GM19238 (cell line): ENCODE results near the gene ZNF469.

Experiments used
- DNase-seq: peaks from one replicate; pipeline ENCODE4 v3.0.0; 2011; ENCODE audit warnings: low spot score; ENCODE audit not compliant: insufficient read length

The ZNF469 gene

DNA sequence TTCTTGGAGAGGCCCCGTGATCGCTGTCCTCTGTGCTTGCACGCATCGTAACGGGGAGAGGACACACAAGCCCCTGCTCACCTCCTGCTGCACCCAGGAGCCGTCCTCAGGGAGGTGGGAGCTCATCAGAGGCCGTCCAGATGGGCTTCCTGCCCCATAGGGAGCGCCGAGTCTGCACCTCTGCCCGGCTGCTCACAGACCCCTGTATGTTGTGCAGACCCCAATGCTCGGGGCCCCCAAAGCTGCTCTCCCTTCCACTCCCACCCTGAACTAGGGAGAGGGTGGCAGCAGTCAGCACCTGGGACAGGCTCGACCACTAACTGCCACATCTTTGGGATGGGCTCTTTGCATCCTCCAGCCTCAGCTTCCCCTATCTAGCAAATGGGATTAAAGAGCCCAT lies 4.4 kb upstream of the ZNF469 start:
- DNase-seq, result no peak

DNA sequence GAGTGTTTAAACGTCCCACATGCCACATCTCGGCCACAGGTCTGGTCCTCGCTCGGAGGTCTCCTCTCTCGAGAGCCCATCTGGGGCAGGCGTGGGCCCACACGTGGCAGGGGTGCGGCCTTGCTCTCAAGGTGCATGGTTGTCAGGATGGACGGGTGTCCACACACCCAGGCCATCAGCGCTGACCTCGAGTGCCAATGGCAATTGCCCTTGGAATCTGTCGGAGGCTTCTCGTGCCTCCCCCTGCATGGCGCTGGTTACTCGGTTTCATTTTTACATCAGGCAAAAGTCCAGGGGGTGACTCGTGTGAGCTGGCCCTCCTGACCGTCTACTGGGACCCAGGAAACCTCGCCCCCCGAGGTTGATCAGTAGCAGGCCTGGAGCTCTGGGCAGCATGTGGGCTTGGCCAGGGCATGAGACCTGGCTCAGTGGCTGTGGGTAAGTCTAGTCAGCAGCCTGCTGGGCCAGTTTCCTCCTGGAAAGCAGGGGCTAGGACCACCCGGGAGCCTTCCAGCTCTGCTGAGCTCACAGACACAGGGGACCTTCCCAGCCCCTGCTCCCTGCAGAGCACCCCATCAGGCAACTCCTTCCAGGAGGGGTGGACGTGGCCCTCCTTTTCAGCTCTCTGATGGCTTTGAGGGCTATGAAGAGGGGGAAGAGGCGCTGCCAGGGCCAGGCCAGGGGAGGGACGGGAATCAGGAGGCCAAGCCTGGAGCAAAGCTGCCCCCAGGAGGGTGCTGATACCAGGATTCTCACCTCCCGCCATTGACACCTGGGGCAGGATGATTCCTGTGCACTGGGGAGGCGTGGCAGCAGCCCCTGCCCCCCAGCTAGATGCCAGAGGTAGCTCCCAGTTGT lies 3.7 kb upstream of the ZNF469 start:
- no peak for DNase-seq

DNA sequence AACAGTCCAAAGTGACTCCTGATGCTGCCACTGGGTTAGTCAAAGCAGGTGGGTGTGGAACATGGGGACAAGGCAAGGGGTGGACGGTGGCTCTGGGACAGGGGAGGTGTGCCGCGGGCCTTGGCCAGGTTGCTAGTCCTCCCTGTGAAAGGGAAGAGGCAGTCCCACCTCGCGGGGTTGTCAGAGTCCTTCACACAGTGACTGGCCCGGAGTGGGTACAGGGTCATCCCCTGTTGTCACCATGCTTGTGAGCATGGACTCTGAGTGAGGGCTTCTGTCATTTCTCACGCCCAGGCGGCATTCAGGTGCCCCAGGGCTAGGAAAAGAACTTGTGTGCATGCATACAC lies 3.1 kb upstream of the ZNF469 start:
- no peak for DNase-seq

DNA sequence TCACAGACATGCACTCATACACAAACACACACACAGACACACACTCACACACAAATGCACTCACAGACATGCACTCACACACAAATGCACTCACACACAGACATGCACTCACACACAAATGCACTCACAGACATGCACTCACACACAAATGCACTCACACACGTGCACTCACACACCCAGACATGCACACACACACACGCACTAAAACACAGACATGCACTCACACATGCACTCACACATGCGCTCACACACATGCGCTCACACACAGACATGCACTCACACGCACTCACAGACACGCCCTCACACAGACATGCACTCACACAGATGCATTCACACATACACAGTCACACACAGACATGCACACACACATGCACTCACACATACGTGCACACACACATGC lies 2.7 kb upstream of the ZNF469 start:
- no peak for DNase-seq

DNA sequence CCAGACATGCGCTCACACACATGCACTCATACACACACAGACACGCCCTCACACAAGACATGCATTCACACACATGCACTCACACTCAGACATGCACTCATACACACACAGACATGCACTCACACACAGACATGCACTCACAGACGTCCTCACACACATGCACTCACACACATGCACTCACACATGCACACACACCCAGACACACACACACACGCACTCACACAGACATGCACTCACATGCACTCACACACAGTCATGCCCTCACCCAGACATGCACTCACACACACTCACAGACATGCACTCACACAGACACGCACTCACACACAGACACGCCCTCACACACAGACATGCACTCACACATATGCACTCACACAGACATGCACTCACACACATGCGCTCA lies 2.1 kb upstream of the ZNF469 start:
- DNase-seq, result no peak

DNA sequence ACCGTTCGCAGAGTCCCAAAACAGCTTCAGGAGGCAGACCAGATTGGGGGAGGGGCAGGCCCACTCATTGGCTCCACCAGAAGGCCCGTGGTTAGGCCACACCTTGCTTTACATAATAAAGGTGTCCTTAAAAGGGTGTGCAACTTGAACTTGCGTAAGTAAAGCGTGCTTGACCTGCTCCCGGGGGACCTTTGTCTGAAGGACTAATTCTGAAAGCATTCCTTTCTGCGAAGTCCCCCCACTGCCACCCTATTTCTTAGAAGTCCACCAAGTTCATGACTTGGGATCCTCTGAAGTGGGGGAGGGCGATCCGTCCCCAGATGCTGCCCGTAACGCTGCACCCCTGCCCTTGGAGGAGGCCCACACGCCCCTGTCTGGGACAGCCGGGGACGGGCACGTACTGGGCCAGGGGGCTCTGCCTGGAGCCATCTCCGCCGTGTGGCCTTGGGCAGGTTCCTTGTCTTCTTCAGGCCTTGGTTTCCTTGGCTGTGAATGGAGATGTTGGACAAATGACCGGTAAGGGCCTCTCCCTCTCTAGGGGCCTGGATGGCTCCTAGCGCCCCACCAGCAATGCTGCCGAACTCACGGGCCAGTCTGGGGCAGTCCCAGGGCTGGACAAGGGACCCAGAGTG lies 823 bp upstream of the ZNF469 start:
- DNase-seq, result no peak

DNA sequence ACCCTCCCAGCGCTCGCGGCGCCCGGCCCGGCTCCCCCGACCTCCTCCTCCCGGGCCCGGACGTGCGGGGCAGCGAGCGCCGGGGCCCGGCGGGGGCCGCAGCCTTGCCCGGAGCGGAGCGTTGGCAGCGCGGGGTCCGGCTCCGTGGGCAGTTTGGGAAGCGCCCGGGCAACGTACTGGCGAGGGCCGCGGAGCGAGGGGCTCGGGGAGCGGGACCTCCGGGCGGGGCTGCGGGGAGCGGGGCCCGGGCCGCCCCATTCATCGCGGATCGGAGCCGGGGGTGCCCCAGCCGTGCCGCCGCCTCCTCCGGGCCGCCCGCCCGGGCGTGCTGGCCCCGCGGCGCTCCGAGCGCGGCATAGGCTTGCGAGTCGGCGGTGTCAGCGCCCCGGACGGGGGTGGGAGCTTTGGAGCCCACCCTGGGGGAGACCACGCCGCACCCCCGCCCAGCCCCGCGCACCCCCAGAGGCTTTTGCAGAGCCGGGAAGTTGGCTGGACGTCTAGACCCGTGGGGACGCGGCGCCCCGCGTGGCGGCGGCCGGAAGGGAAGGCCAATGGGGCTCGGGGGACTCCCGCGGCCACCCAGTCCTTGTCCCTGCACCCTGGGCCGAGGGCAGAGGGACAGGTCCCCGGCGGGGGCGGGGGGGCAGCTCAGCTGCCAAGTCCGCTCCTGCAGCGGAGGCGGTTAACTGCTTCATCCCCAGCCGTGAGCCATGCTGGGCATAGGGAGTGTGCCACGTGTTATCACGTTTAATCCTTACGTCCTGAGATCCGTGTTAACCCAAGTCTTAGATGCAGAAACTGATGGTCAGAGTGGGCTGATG lies 852 bp downstream of the ZNF469 start:
- DNase-seq, result no peak

DNA sequence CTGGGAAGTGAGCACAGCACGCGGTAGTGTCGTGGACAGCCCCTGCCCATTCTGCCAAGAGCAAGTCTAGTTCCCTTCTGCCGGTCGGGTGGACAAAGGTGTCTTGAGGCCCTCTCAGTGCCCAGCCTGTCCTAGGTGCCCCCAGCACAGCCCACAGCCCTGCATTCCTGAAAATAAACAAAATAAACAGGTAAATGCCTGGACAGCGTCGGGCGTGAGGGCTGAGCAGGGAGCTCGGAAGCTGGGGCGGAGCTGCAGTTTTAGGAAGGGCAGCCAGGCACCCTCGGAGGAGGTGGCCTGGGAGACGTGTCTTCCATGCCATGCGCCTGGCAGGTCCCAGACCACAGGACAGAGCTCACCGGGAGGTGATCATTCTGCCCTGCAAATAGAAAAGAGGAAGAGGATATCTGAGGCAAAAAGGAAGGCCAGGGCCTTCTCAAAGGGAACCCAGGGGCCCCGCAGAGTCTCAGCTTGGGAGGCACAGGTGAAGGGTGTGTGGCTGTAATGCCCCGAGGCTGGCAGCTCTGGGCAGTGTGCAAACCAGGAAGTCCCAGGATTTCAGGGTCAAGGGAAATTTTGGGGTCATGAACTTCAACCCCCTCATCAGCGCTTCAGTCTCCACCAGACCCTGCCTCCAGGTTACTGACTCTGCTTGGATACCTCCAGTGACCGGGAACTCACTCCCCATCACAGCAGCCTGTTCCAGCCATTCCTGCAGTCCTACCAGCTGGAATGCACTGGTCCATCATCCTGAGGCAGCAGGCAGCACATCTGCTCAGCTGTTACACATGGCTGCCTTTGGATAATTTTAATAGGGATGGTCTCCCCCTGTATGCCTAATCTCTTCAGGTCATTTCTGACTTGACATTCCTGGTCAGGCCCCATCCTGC lies 1.7 kb downstream of the ZNF469 start:
- no peak for DNase-seq

DNA sequence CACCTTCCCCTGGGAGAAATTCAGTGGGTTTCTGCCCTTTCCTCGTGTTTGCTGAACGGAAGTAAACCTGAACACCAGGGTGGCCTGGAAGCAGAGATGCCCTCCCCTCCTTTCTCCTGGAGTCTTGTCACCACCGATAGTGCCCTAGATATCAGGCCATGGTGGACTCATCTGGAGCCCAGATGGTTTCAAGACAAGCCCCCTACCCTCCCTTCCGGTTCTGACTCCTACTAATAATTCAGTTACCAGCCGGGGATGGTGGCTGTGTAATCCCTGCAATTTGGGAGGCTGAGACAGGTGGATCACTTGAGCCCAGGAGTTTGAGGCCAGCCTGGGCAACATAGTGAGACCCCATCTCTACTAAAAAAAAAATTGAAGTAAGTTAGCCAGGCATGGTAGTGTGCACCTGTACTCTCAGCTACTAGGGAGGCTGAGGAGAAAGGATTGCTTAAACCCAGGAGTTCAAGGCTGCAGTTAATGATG lies 2.4 kb downstream of the ZNF469 start:
- DNase-seq, result no peak

DNA sequence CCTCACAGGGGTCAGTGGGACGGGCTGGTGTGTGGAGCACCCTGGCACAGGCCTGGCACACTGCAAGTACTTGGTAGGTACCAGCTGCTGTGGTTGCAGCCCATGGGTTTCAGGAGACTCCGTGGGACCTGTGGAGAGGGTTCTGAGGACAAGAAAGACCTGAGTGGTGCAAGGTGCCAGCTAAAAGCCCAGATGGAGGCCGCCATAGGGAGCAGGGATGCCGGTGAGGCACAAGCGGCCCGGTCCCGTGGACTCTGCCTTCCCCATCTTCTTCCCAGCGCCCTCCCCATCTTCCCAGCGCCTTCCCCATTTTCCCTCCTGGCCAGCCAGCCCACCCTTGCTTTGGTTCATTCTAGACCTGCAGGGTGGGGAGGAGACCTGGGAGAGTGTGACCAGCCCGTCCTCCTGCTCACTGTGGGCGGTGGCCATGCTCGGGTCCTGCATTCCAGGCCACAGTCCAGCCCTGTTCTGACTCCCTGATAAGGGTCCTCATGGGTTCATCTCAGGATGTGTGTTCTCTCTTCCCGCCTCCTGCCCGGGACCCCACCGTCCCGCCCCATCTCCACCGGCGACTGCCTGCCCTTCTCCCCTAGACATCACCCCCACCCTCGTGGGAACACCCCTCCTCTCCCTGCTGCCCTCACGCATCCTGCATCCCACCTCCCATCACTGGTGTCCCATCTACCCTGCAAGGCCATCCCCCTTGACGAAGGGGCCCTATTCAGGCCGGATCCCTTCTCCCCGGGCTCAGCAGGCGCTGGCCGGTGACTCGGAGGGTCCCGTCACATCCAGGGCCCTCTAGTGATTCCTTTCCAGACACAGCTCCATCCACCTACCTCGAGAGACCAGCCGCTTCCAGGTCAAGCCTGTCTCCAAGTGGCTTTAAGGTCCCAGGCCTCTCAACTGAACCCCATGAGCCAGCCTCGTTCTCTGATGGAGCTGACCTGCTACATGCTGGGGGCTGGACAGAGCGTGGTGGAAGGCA lies 3.4 kb downstream of the ZNF469 start:
- no peak for DNase-seq

DNA sequence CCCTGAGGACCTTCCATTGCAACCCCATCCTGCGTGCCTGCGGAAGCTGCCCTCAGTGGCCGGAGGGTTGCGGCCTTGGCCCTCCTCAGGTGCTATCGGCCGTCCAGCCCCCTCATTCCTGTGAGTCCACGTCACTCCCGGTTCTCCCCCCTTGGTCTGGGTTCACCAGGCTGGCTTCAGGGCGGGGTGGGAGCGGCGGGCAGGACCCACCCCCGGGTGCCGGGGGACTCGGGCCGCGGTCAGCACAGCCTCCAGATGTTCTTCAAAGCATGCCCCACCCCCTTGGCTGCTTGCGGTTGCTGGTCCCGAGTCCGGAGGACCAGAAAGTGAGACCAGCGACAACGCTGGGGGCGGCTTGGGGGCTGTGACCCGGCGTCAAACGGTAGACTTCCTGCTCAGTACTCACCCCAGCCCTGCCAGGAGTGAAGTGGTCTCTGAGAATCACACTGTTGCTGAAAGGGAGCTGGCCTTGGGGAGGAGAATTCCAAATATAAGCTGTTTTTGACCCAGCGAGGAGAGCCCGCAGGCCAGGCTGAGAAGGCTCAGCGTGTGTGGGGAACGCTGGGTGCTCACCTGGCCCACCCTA lies 4.5 kb downstream of the ZNF469 start:
- DNase-seq, result no peak

DNA sequence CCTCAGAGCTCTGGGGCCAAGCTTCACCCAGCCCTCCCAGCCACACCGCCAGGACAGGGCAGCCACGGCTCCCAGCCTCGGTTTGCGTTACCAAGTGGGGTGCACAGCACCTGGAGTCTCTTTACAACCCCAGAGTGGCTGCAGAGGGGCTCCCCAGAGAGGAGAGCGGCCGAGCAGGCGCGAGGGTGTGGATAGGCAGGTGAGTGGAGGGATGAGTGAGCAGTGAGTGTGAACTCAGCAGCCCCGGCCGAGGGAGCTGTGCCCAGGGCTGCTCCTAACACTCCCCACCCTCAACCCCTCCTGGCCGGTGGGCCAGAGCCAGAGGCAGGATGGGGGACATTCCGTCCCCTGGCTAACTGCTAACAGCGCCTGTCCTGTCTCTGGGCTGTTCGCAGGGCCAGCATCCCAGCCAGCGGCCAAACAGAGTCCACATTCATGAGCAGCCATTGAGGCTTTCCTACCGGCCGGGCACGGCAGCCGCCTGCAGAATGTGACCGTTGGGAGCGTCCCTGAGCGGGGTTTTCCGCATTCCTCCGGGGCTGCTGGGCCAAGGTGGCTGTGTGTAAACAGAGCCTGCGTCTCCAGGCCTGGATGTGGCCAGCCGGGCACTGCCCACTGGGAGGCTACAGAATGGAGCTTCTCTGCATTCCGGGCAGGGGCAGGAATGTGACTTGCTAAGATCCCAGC lies 5.3 kb downstream of the ZNF469 start:
- DNase-seq, result no peak

DNA sequence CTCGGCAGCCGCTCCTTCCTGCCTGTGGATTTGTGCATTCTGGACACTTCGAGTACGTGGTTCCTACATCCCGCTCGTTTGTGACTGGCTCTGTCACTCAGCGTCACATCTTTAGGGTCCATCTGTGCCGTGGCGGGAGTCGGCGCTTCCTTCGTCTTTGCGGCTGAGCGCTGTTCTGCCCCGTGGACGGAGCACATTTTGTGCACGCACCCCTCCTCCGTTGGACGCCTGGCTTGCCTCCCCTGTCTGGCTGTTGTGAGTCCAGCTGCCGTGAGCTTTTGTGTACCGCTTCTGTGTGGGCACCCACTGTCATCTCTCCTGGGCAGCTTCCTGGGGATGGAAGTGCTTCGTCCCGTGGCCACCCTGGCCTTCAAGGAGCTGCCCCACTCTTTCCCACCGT lies 6.4 kb downstream of the ZNF469 start:
- no peak for DNase-seq

DNA sequence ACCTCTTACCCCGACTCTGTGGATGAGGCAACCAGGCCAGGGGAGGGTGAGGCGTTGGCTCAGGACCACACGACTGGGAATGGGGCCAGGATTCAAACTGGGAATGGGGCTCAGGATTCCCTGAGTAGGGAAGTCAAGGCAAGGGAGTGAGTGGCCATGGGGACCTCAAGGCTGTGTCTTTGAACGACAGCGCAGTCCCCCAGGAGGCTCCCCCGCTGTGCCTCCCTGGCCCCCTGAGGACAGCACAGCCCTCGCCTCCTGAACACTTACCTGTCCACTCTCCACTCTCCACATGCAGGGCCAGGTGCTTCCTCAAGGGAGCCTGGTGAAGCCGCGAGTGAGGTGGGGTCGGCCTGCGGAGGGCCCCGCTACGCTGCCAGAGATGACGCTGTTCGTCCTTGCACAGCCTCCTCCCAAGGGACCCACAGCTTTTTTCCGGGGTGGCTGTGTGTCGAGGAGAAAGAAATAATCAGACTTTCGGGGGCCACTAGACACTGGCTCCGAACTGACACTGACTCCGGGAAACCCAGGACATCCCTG lies 6.9 kb downstream of the ZNF469 start:
- no peak for DNase-seq

DNA sequence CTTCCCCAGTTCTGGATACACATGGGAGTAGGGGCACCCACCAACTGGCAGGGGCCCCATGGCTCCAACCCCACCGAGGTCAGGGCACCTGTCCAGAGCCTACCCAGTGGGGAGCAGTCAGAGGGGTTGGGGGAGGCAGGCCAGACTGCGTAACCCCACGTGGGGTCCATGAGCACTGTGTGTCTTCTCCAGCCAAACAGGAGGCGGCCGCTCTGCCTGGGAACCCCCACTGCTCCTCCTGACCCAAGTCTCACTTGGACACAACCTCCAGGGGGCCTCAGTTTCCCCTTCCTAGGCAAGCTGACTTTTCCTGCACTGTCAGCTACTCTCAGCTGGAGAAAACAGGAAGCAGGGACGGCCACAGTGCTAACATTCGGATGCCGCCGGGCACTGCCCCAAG lies 7.5 kb downstream of the ZNF469 start:
- no peak for DNase-seq

DNA sequence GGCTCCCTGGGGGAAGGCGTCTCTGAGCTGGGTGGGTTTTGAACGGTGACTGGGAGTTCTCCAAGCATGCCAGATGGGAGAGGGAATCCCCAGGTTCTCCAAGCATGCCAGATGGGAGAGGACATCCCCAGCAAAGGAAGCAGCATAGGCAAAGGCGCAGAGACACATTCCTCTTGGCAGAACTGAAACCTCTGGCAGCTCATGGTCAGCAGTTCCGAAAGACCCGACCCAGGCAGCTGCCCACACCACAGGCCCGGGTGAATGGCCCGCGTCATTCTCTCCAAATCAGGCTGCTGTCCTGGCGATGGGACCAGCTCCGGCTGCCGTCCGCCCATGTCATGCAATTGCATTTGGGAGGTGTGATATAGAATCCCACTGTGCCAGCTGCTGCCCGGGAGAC lies 8.0 kb downstream of the ZNF469 start:
- DNase-seq, result no peak

DNA sequence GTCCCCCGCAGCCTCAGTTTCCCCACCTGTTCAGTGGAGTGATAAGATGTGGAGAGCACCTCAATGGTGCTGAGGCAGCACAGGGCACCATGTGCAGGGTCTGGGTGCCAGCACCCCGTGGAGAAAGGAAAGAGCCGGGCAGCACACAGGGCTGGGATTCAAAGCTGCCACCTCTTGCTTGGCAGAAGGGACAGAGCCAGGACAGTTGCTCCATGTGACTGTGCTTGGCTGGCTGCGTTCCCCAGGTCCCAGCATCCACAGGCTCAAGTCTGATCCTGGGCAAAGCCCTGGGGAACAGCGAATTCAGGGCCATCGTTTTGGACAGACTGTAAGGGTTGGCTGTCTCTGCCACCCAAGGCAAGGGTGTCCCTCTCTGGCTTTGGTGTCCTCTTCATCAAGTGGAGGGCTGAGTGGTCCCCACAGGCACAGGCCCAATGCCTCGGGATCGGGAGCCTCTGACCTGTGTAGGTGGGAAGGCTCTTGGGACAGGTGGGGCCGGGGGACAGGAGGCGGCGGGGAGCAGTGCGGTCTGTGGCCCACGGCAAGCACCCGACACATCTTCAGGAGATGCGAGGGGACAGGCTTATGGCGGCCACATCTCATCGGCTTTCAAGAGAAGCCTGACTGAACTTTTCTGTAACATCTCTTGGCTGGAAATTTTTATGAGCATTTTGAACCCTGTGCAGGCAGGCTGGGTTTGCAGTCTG lies 8.5 kb downstream of the ZNF469 start:
- DNase-seq, result no peak

DNA sequence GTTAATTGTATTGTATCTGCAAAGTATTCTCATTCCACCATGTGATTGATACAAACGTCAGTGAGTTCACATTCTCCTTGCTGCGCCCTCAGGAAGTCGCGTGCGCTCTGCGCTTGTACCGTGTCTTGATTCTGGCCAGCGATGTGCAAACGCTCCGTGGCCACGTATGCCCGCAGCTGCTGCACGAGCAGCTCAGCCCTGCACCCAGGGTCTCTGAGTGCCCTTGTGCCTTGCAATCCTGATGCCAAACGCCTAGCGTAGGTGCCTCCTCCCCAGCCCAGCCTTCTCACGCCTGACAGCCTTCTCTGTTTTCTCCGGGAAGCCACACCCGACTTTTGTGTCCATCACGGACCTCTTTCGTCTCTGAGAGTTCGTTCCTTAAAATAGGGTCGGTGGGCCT lies 9.4 kb downstream of the ZNF469 start:
- no peak for DNase-seq
